ENCODE data around the gene SOD3. TPM values are rescaled to one million over a fixed set of nuclear protein-coding genes. Genes with fewer than 3 reads are reported as not detected.

The SOD3 gene, protein sequence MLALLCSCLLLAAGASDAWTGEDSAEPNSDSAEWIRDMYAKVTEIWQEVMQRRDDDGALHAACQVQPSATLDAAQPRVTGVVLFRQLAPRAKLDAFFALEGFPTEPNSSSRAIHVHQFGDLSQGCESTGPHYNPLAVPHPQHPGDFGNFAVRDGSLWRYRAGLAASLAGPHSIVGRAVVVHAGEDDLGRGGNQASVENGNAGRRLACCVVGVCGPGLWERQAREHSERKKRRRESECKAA
- 0.19 TPM in 1 of 2 replicates, not detected in the other for total RNA-seq

DNA sequence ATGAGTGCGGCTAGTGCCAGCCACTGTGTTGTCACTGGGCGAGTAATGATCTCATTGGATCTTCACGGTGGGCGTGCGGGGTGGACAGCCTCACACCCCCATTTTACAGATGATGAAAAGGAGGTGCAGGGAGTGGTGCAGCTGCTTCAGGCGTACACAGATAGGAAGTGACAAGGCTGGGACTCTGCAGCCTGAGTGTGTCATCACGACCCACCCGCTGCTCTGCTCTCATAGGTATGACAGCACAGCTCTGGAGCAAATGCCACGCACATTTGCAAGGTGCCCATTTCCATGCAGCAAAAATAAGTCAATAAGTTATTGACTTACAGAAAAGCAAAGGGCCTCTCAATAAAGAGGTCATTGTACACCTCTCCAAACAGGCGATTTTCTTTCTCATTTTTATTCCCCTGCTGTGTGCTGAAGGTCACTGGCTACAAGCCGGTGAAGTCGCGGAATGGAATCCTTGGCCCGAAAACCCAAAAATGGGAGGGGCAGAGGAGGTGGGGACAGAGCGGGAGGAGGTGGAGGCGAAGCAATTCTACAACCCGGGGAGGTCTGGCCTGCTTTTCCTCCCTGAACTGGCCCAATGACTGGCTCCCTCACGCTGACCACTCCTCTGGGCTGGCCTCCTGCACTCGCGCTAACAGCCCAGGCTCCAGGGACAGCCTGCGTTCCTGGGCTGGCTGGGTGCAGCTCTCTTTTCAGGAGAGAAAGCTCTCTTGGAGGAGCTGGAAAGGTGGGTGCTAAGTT, at the start of gene SOD3:
Gene SOD3 (plus strand): TSS at position 658 of the 750 bp plus-strand sequence. CDS start 3,949 bp downstream, outside the sequence.

Other genes with a start within 250 kb of the SOD3 start
- 153 and 159 TPM in 2 replicates for gene DHX15, start 211.0 kb upstream of the SOD3 start, total RNA-seq
- gene CCDC149, start 117.5 kb downstream of the SOD3 start, total RNA-seq = 9.3 and 11.6 TPM in 2 replicates
- under 0.01 TPM in 2 replicates for gene LGI2, start 235.4 kb downstream of the SOD3 start, total RNA-seq

Measured in endothelial cell of coronary artery (primary cell).